ENCODE measurements around the gene ELOVL5. TPM values are rescaled to one million over a fixed set of nuclear protein-coding genes. Genes with fewer than 3 reads are reported as not detected.
A peak's percentile ranks its signal among the peaks of the same experiment; 100 is the strongest.
"Not testable (repeated sequence)": the region's sequence is repeated elsewhere in the genome, so short reads cannot be mapped to it uniquely, and the experiment has no call there.

Gene ELOVL5
- total RNA-seq, 1 donor from 2014 or later, result 50.8 TPM

DNA sequence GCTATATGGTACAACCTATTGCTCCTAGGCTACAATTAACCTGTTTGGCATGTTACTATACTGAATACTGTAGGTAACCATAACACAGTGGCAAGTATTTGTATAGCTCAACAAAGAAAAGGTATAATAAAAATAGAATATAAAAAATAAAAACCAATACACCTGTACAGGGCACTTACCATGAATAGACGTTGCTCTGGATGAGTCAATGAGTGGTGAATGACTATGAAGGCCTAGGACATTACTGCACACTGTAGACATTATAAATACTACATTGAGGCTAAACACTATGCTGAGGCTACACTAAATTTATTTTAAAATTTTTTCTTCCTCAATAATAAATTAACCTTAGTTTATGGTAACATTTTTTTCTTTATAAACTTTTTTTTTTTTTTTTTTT lies 18.6 kb downstream of the ELOVL5 start:
- DNase-seq (ENCODE audit: low read depth), result no peak

DNA sequence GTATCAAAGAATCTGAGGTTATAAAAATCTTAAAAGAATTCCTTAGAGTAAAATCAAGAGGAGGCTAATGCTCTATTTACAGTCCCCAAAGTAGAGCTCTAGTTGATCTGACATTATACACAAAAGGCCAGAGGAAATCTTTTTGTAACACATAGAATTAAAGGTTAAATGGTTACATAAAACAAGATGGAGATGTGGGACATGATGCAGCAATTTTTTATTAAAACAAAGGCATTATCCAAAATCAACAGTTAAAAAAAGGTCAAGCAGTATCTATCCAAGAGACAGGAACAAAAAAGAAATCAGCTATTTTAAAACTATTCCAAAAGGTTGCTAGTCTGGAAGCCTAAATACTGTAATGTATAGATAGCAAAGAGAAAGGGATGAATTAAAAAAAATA lies 20.4 kb downstream of the ELOVL5 start:
- DNase-seq (ENCODE audit: low read depth), result no peak

DNA sequence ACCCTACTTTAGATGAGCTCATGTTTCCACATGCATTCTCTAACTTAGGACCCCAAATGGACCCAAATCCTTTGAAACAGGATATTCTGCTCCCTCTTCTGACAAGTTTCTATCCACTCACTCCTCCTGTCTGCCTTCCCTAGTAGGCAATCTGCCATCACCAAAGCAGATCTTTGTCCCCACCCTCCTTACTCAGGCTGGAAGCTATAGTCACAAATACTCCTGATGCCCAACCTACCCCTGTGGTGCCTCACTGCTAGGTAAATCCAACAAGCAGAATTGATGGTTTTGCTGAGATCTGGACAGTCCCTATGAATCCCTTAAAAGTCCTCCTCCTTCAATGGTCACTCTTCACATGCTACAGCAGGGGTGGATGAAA lies 21.7 kb downstream of the ELOVL5 start:
- DNase-seq (ENCODE audit: low read depth), result no peak

DNA sequence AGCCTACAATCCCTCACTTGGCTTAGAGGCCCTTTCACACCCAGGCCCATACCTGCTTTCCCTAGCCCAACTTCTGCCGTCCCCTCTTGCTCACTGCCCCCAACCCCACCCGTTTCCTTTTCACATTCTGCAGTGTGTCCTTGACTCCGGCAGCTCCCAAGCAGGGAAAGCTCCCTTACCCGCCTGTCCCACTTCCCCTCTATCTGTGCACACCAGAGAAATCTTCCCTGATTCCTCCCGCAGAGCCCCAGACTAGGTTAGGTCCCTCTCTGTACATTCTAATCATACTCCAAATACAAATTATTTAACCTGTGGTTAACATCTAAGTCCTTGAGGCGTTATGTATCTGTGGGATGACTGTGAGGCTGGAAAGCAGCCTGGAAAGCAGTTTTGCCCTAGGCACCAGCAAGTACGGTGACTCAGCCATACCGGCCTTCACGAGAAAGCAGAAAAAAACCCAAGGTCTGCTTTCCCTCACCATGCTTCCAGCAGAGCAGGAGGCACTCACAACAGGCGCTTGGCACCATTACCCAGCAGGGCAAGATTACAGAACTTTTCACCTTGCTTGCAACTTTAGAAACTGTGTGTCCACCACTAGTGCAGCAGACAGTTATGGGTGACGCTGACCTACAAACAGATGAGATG lies 22.3 kb downstream of the ELOVL5 start:
- DNase-seq (ENCODE audit: low read depth), result peak; percentile 70

DNA sequence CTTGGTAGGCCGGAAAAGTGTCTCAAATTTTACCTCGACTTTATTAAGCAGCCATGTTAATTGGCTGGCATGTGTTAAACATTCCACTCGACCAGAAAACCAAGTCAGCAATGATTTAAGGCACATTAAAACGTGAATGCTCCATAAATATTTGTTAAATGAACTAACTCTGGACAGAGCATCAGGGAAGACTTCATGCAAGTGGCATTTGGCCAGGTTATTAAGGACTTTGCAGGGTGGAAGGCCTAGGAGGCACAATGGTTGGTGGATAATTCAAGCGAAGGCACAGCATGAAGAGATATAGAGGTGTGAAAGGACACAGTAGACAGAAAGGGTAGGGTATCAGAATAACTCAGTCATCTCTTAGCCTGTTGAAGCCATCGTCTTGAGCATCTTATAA lies 23.0 kb downstream of the ELOVL5 start:
- DNase-seq (ENCODE audit: low read depth), result no peak

DNA sequence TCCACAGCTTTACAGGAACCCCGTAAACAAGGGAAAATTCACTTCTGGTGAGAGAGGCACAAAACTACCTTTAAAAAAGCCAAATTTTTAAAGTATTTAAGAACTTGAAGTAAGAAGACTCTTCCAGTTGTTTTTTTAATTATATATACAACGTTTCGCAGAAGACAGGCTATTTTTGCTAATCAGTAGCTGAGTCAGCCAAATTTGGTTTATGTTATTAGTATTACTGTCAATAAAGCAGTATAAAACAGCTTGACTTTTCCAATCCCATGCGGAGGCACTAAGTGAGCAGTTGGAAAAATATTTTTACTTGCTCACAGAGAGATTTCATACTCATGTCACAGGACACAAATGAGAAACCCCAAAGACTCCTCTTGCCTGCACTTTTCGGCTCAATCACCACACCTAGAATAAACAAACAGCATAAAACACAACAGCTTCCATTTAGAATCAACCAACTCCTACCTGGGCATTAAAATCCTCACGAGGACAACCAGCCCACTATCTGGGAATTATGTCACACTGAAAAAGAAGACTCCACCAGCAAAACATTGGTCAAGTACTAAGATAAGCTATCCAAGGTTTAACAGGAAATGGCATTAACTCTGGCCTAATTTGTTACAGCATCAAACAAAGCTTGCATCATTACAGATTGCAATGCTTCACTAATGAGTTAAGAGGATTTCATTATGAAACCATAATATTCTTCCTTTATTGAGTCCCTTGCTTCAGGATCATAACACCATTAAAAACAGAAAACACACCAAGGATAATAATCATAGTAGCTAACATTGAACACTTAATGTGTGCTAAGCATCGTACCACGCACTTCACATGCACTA lies 26.3 kb downstream of the ELOVL5 start:
- DNase-seq (ENCODE audit: low read depth), result no peak

DNA sequence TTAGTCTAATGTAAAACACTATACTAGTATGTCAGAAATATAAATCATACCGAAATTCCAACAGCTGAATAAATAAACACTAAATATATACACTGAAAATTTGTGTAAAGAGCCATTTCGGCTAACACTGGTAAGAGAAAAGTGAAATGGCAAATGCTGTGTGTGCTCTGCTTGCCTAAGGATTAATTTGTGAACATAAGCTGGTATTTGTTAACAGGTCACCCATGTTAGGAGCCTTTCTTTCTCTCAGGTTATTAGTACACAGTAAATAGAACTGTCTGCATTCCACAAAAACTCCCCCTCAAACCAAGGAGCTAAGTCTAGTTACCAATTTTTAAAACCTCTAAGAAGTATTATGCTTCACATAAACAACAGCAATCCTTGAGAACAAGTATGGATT lies 27.0 kb downstream of the ELOVL5 start:
- no peak for DNase-seq (ENCODE audit: low read depth)

DNA sequence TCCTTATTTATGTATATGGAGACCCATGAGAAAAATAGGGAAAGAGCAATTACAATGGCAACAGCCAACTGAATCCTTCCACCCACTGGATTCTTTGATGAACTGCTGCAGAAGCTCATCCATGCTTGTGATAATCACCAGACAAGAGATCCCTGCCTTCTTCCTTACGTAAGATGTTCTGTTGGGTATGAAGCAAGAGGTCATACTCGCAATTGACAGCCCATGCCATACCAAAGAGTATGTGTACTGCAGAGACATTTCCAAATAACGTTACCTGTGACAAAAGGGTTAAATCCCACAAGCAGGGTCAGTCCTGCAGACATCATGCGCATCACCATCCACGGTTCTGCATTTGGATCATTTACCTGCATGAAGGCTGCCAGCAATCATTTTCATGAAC lies 27.8 kb downstream of the ELOVL5 start:
- no peak for DNase-seq (ENCODE audit: low read depth)

DNA sequence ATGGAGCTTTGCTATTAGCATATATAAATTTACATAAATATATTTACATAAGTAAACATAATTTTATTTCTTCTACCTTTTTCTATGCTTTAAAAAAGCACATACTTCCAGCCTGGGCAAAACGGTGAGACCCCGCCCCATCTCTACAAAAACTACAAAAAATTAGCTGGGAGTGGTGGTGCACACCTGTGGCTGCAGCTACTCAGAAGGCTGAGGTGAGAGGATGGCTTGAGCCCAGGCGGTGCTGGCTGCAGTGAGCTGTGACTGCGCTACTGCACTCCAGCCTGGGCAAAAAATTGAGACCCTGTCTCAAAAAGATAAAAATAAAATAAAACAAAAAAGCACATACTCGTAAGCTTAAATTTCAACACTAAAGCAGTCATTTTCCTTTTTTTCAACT lies 30.3 kb downstream of the ELOVL5 start:
- DNase-seq (ENCODE audit: low read depth), result no peak

DNA sequence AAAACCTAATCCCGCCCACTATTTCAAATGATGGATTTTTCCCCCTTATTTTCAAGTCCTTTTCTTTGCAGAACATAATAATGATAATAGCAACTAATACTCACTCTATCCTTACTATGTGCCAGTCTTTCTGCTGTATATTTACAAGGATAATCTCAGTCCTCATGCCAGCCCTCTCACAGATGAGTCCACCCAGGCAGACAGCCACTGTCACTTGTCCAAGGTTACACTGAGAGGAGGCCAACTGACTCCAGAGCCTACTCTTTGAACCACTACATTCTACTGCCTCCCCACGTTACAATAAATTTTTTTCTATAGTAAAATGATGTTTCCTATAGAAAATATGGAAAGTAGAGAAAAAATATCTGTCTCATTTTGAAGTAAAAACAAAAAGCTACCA lies 30.9 kb downstream of the ELOVL5 start:
- no peak for DNase-seq (ENCODE audit: low read depth)

DNA sequence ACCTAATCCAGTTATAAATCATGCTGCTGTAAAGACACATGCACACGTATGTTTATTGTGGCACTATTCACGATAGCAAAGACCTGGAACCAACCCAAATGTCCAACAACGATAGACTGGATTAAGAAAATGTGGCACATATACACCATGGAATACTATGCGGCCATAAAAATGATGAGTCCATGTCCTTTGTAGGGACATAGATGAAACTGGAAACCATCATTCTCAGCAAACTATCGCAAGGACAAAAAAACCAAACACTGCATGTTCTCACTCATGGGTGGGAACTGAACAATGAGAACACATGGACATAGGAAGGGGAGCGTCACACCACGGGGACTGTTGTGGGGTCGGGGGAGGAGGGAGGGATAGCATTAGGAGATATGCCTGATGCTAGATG lies 31.5 kb downstream of the ELOVL5 start:
- DNase-seq (ENCODE audit: low read depth), result not testable (repeated sequence)

DNA sequence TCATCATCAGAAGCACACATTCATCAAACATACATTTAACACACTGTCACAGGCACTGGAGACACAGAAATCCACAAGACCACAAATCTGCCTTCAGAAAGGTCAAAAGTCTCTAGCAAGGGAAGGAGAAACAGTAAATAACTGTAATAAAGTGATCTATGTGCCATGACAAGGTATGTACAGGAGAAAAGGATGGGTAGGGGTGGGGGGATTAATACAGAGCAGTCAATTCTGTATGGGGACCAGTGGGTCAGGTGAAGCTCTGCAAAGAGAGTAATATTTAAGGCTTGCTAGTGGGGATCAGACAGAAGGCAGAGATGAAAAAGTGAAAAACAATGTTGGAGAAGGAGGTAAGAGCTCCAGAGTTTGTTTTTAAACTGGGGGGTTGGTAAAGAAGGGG lies 32.6 kb downstream of the ELOVL5 start:
- no peak for DNase-seq (ENCODE audit: low read depth)

DNA sequence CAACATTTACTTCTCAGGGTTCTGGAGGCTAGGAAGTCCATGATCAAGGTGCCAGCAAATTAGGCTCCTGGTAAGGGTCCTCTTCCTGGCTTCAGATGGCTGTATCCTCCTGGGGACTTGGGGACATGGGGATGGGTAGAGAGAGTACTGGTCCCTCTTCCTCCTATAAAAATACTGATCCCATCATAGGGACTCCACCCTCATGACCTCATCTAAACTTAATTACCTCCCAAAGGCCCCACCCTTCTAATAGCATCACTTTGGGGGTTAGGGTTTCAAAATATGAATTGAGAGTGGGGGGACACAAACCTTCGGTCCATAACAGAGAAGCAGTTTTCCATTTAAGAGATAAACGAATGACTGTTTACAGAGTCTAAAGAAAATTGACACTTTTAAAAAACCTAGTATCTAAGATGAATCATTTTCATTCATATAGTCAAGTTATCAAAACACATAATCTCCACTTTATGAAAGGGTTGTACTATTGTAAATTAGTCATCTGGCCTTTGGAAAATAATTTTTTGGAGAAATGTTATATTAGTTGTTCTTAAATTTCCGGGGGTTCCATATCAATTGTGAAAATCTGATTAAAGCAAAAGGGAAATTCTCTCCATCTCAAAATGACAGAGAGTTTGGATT lies 33.5 kb downstream of the ELOVL5 start:
- DNase-seq (ENCODE audit: low read depth), result no peak

DNA sequence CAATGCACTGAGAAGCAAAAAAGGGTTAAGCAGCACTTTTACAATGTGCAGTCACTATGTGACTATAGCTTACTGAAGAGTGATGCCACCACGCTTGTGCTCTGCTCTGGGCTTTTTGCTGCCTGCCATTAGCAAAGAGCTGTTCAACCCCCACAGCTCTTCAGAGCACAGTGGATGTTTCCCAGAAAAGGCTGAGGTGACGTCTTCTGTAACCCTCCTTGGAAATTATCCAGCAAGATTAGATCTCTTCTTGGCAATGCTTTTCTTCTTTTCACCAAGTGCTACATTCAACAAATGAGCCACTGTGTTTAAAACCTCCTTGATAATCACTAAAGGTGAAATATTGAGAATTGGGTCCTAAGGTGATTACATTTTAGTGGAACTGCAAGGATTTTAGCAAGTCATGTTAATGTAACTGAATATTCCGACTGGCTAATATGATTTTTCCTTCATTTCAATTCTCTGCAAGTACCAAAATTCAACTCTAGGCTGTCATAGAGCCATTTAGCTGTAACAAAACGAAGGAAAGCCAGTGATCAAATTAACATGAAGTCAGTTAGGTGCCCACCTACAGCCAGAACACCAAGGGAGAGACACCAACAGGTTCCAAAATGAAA lies 34.9 kb downstream of the ELOVL5 start:
- no peak for DNase-seq (ENCODE audit: low read depth)

DNA sequence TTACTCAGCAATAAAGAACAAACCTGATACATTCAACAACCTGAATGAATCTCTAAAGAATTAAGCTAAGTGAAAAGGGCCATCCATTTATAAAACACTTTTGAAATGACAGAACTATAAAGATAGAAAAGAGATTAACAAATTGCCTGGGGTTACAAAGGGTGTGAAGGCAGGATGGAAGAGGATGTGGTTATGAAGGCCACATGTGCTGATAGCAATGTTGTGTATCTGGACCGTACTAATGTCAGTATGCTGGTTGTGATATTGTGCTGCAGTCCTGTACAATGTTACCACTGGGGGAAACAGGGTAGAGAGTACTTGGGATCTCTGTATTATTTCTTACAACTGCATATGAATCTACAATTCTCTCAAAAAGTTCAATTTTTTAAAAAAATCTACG lies 36.4 kb downstream of the ELOVL5 start:
- DNase-seq (ENCODE audit: low read depth), result no peak

DNA sequence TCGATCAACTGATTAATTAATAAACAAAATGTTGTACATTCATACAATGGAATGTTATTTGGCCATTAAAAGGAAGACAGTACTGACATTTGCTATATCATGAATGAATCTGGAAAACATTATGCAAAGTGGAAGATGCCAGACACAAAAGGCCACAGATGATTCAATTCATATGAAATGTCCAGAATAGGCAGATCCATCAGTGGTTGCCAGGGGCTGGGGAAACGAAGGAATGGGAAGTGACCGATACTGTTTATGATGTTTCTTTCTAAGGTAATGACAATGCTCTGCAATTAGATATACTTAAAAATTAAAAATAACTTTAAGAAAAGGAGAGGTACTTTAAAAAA lies 37.2 kb downstream of the ELOVL5 start:
- no peak for DNase-seq (ENCODE audit: low read depth)

DNA sequence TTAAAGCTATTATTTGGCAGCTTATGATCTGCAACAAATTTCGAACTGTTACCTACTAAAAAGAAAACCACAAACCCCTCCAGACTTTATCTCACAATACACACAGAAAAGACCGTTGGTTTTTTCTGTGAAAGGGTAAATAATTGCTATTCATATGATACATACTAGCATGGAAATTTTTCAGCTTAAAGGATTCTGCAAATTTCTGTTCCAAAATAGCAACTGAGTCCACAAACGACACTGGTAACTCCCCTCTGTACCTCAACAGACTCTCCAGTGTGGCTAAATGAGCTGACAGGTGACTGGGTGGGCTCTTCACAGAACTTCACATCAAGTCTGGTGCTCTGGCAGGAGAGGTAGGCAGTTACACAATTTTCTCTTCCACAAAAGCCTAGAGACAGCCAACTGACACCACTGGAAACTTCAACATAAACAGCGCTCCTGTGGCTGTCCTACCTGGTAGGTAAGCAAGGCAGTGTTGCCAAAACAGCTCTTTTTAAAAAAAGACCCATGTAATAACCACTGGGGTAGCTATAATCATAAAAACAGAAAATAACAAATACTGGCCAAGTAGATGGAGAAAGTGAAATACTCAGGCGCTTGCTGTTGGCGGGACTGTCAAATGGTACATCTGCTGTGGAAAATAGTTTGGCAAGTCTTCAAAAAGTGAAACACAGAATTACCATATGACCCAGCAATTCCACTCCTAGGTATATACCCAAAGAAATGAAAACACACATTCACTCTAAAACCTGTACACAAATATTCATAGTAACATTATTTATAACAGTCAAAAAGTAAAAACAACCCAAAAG lies 37.8 kb downstream of the ELOVL5 start:
- no peak for DNase-seq (ENCODE audit: low read depth)

DNA sequence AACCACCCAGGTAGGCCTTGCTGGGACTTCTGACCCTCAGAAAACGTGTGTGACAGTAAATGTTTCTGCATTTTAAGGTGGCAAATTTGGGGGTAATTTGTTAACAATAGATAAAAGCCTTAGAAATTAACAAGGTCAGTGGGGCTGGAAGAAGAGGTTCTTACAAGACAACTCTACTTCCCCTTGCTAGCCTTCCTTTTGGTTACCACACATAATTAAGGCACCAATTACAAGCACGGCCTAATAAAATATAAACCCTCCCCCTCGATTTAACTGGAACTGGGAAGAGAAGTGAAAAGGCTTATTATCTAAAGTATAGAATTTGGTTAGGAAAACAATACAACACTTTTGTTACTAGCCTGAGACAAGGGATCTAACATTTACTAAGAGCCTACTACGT lies 38.8 kb downstream of the ELOVL5 start:
- no peak for DNase-seq (ENCODE audit: low read depth)

DNA sequence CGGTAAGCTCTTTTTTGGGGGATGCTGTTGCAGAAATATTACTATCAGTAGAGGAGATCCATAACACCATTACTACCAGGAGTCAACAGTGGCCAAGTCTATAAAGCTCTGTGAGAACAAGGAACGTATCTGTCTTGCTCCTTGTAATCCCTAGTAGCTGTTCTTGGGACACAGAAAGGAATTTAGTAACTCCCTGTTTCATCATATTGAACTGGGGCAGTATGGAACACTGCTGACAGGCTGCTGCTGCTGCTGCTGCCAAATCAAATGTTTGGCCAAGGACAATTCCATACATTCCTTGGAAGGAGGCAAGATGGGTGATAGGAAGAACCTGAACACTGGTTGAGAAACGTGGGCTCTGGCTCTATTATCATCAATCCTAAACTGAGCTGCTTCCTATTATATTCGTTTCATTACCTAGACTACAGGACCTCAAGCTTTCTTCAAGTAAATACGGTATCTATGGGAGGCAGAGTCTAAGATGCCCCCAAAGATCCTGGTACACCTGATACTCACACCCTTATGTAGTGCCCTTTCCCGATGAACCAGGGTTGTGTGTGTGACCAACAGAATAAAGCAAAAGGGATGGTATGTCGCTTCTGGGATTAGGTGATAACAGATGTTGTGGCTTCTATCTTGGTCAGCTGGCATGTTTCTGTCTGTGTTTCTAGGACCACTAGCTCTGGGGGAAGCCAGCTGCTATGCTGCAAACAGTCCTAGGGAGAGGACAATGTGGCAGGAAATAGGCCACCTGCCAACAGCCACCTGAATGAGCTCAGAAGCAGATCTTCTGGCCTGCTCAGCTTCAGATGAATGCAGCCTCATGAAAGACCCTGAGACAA lies 39.5 kb downstream of the ELOVL5 start:
- DNase-seq (ENCODE audit: low read depth), result peak; percentile 94

DNA sequence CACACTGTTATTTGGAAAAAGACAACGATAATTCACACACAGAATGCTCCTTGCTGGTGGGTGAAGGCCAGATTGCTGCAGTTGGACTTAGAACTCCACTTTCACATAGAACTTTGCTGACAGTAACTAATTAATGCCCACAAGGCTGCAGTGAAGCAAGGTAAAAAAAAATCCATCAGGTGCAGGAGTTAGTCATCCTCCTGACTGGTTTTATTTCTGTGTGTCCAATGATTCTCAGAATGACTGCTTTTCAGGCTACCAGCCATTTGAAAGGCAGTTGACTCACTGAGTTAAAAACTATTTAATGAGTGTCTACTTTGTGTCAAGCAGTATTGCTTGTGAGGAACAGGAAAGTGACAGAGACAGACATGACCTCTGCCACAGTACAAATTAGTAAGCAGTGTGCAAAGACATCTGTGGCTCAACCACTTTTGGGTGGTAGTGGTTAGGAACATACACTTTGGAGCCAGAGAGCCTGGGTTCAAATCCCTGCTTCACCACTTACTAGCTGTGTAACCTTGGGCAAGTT lies 41.9 kb downstream of the ELOVL5 start:
- DNase-seq (ENCODE audit: low read depth), result no peak
